SK-N-SH treated with all-trans-retinoic acid at 6 μM for 48 hours (cell line): ENCODE results near the gene CALCB.

Source experiments
- ATAC-seq: fragments of 200-7000 bp; cut with Tn5 transposase; 3 replicates; pipeline ENCODE4 v1.9.1; 2020; ENCODE audit warnings: mild to moderate bottlenecking, moderate library complexity
- CSDC2 ChIP-seq: fragments of 250-450 bp; sonication (Bioruptor Pico); IDR thresholded peaks from 2 replicates; pipeline ENCODE4 v1.5.0; 2020; ENCODE audit warnings: mild to moderate bottlenecking, moderate library complexity
- CSRNP3 ChIP-seq: fragments of 250-450 bp; sonication (Bioruptor Pico); IDR thresholded peaks from 2 replicates; pipeline ENCODE4 v1.5.1; 2021; ENCODE audit warnings: mild to moderate bottlenecking, moderate library complexity
- ESRRG ChIP-seq: fragments of 250-450 bp; sonication (Bioruptor Pico); IDR thresholded peaks from 2 replicates; pipeline ENCODE4 v1.6.1; 2021; ENCODE audit warnings: mild to moderate bottlenecking
- GLIS3 ChIP-seq: fragments of 250-450 bp; sonication (Bioruptor Pico); IDR thresholded peaks from 2 replicates; pipeline ENCODE4 v1.5.0; 2020; ENCODE audit warnings: mild to moderate bottlenecking, moderate library complexity
- OSR1 ChIP-seq: fragments of 250-450 bp; sonication (Bioruptor Pico); IDR thresholded peaks from 2 replicates; pipeline ENCODE4 v1.8.0; 2022; ENCODE audit warnings: moderate library complexity, mild to moderate bottlenecking, inconsistent platforms
- PATZ1 ChIP-seq: fragments of 250-450 bp; sonication (Bioruptor Pico); IDR thresholded peaks from 2 replicates; pipeline ENCODE4 v1.8.0; 2020; ENCODE audit warnings: mild to moderate bottlenecking, moderate library complexity, borderline replicate concordance
- PPARA ChIP-seq: fragments of 250-450 bp; sonication (Bioruptor Pico); IDR thresholded peaks from 2 replicates; pipeline ENCODE4 v1.5.0; 2020; ENCODE audit warnings: mild to moderate bottlenecking, borderline replicate concordance
- RARB ChIP-seq: fragments of 250-450 bp; sonication (Bioruptor Pico); IDR thresholded peaks from 2 replicates; pipeline ENCODE4 v1.8.0; 2021; ENCODE audit warnings: mild to moderate bottlenecking, moderate library complexity
- SNAI2 ChIP-seq: fragments of 250-450 bp; sonication (Bioruptor Pico); IDR thresholded peaks from 2 replicates; pipeline ENCODE4 v1.5.0; 2020; ENCODE audit warnings: mild to moderate bottlenecking, moderate library complexity
- TCF4 ChIP-seq: fragments of 250-450 bp; sonication (Bioruptor Pico); IDR thresholded peaks from 2 replicates; pipeline ENCODE4 v1.8.0; 2021; ENCODE audit warnings: mild to moderate bottlenecking, moderate library complexity, borderline replicate concordance
- TOX ChIP-seq: fragments of 250-450 bp; sonication (Bioruptor Pico); IDR thresholded peaks from 2 replicates; pipeline ENCODE4 v1.8.0; 2021; ENCODE audit warnings: mild to moderate bottlenecking, moderate library complexity, borderline replicate concordance
- ZC3H10 ChIP-seq: fragments of 250-450 bp; sonication (Bioruptor Pico); IDR thresholded peaks from 2 replicates; pipeline ENCODE4 v1.5.1; 2021; ENCODE audit warnings: mild to moderate bottlenecking, moderate library complexity
- ZFP3 ChIP-seq: fragments of 250-450 bp; sonication (Bioruptor Pico); IDR thresholded peaks from 2 replicates; pipeline ENCODE4 v1.5.0; 2020; ENCODE audit warnings: mild to moderate bottlenecking, moderate library complexity
- ZFP30 ChIP-seq: fragments of 450-650 bp; formaldehyde crosslinking; IDR thresholded peaks from 2 replicates; pipeline ENCODE4 v1.5.0; 2022; ENCODE audit warnings: mild to moderate bottlenecking, moderate library complexity
- ZNF565 ChIP-seq: fragments of 450-650 bp; formaldehyde crosslinking; conservative IDR thresholded peaks from 2 replicates; pipeline ENCODE4 v1.5.0; 2020; ENCODE audit warnings: low read depth, mild to moderate bottlenecking, moderate library complexity
- ZNF70 ChIP-seq: fragments of 450-650 bp; formaldehyde crosslinking; IDR thresholded peaks from 2 replicates; pipeline ENCODE4 v1.5.0; 2020; ENCODE audit warnings: mild to moderate bottlenecking, moderate library complexity
- ZNF8 ChIP-seq: fragments of 450-650 bp; formaldehyde crosslinking; IDR thresholded peaks from 2 replicates; pipeline ENCODE4 v1.5.0; 2020; ENCODE audit warnings: mild to moderate bottlenecking, moderate library complexity
- TF ChIP-seq, protein P1 (sequence below): fragments of 250-450 bp; sonication (Bioruptor Pico); IDR thresholded peaks from 2 replicates; pipeline ENCODE4 v1.5.0; 2020; ENCODE audit warnings: mild to moderate bottlenecking, moderate library complexity
- TF ChIP-seq, protein P2 (sequence below): fragments of 250-450 bp; sonication (Bioruptor Pico); IDR thresholded peaks from 2 replicates; pipeline ENCODE4 v1.5.1; 2020; ENCODE audit warnings: low read depth, mild to moderate bottlenecking, moderate library complexity
- TF ChIP-seq, protein P3 (sequence below): fragments of 250-450 bp; sonication (Bioruptor Pico); IDR thresholded peaks from 2 replicates; pipeline ENCODE4 v1.8.0; 2021; ENCODE audit warnings: low read depth, mild to moderate bottlenecking, moderate library complexity, borderline replicate concordance

The CALCB gene

DNA sequence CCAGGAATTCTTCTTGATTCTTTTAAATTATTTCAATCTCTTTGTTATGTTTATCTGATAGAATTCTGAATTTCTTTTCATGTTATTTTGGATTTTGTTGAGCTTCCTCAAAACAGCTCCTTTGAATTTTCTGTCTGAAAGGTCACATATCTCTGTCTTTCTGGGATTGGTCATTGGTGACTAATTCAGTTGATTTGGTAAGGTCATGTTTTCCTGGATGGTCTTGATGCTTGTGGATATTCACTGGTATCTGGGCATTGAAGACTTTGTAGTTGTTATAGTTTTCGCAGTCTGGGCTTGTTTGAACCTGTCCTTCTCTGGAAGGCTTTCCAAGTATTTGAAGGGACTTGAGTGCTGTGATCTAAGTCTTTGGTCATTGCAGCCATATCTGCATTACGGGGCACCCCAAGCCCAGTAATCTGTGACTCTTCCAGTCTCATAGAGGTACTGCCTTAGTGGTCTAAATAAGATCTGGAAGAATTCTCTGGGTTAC lies 22.4 kb downstream of the CALCB start:
- no peak for ATAC-seq
- no peak for TF ChIP-seq GLIS3 (CRISPR knock-in tag)
- no peak for TF ChIP-seq TCF4 (CRISPR knock-in tag)
- TF ChIP-seq, protein P1, sequence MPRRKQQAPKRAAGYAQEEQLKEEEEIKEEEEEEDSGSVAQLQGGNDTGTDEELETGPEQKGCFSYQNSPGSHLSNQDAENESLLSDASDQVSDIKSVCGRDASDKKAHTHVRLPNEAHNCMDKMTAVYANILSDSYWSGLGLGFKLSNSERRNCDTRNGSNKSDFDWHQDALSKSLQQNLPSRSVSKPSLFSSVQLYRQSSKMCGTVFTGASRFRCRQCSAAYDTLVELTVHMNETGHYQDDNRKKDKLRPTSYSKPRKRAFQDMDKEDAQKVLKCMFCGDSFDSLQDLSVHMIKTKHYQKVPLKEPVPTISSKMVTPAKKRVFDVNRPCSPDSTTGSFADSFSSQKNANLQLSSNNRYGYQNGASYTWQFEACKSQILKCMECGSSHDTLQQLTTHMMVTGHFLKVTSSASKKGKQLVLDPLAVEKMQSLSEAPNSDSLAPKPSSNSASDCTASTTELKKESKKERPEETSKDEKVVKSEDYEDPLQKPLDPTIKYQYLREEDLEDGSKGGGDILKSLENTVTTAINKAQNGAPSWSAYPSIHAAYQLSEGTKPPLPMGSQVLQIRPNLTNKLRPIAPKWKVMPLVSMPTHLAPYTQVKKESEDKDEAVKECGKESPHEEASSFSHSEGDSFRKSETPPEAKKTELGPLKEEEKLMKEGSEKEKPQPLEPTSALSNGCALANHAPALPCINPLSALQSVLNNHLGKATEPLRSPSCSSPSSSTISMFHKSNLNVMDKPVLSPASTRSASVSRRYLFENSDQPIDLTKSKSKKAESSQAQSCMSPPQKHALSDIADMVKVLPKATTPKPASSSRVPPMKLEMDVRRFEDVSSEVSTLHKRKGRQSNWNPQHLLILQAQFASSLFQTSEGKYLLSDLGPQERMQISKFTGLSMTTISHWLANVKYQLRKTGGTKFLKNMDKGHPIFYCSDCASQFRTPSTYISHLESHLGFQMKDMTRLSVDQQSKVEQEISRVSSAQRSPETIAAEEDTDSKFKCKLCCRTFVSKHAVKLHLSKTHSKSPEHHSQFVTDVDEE (CRISPR knock-in tag) = no peak
- TF ChIP-seq ZNF565 (CRISPR knock-in tag) = no peak
- TF ChIP-seq PATZ1 (CRISPR knock-in tag) = no peak

GRCh38 chr11:15097411-15097810 lies 24.0 kb downstream of the CALCB start:
- ATAC-seq = no peak
- TF ChIP-seq PPARA (CRISPR knock-in tag) = no peak
- TF ChIP-seq, protein P2, sequence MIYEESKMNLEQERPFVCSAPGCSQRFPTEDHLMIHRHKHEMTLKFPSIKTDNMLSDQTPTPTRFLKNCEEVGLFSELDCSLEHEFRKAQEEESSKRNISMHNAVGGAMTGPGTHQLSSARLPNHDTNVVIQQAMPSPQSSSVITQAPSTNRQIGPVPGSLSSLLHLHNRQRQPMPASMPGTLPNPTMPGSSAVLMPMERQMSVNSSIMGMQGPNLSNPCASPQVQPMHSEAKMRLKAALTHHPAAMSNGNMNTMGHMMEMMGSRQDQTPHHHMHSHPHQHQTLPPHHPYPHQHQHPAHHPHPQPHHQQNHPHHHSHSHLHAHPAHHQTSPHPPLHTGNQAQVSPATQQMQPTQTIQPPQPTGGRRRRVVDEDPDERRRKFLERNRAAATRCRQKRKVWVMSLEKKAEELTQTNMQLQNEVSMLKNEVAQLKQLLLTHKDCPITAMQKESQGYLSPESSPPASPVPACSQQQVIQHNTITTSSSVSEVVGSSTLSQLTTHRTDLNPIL (CRISPR knock-in tag) = no peak
- no peak for TF ChIP-seq ZC3H10 (CRISPR knock-in tag)
- TF ChIP-seq, protein P3, sequence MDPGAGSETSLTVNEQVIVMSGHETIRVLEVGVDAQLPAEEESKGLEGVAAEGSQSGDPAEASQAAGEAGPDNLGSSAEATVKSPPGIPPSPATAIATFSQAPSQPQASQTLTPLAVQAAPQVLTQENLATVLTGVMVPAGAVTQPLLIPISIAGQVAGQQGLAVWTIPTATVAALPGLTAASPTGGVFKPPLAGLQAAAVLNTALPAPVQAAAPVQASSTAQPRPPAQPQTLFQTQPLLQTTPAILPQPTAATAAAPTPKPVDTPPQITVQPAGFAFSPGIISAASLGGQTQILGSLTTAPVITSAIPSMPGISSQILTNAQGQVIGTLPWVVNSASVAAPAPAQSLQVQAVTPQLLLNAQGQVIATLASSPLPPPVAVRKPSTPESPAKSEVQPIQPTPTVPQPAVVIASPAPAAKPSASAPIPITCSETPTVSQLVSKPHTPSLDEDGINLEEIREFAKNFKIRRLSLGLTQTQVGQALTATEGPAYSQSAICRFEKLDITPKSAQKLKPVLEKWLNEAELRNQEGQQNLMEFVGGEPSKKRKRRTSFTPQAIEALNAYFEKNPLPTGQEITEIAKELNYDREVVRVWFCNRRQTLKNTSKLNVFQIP (CRISPR knock-in tag) = no peak
- no peak for TF ChIP-seq CSRNP3
- TF ChIP-seq ZNF70 = no peak
- TF ChIP-seq GLIS3 (CRISPR knock-in tag) = no peak
- TF ChIP-seq SNAI2 (CRISPR knock-in tag) = no peak
- TF ChIP-seq ESRRG (CRISPR knock-in tag) = no peak
- TF ChIP-seq TOX (CRISPR knock-in tag) = no peak
- no peak for TF ChIP-seq ZNF8 (CRISPR knock-in tag)
- no peak for TF ChIP-seq CSDC2 (CRISPR knock-in tag)
- no peak for TF ChIP-seq OSR1 (CRISPR knock-in tag)
- no peak for TF ChIP-seq RARB (CRISPR knock-in tag)
- TF ChIP-seq TCF4 (CRISPR knock-in tag) = no peak
- TF ChIP-seq PATZ1 (CRISPR knock-in tag) = no peak
- no peak for TF ChIP-seq ZFP30
- no peak for TF ChIP-seq ZFP3 (CRISPR knock-in tag)
- TF ChIP-seq, protein P1 (CRISPR knock-in tag) = no peak
